ELF-1 (cell line): ENCODE measurements around the gene TPM2.

ENCODE experiments used
- DNase-seq: peaks from one replicate; pipeline ENCODE4 v3.0.0-alpha.2; 2016; ENCODE audit warnings: low read depth, low spot score

The TPM2 gene

GRCh38 chr9:35718721-35719511 is 29.2 kb upstream of the TPM2 start:
- DNase-seq = no peak

- no peak for DNase-seq
Observed at GRCh38 chr9:35717132-35717870, 27.6 kb upstream of the TPM2 start.

GRCh38 chr9:35716230-35716629 is 26.5 kb upstream of the TPM2 start:
- DNase-seq = no peak

GRCh38 chr9:35714579-35715252 is 25.0 kb upstream of the TPM2 start:
- no peak for DNase-seq

- DNase-seq = no peak
Observed at GRCh38 chr9:35714123-35714522, 24.4 kb upstream of the TPM2 start.

GRCh38 chr9:35713578-35713977 is 23.9 kb upstream of the TPM2 start:
- DNase-seq = no peak

GRCh38 chr9:35712762-35713400 is 23.2 kb upstream of the TPM2 start:
- DNase-seq = no peak

- DNase-seq = peak; percentile 71
Observed at GRCh38 chr9:35711501-35712428, 22.0 kb upstream of the TPM2 start.

- no peak for DNase-seq
Observed at GRCh38 chr9:35710818-35711500, 21.2 kb upstream of the TPM2 start.

GRCh38 chr9:35708146-35708545 is 18.4 kb upstream of the TPM2 start:
- DNase-seq = no peak

GRCh38 chr9:35706951-35707350 is 17.2 kb upstream of the TPM2 start:
- no peak for DNase-seq

- DNase-seq = no peak
Observed at GRCh38 chr9:35705836-35706430, 16.2 kb upstream of the TPM2 start.

- peak; percentile 49 for DNase-seq
Observed at GRCh38 chr9:35705372-35705771, 15.6 kb upstream of the TPM2 start.

GRCh38 chr9:35703906-35704672 is 14.4 kb upstream of the TPM2 start:
- DNase-seq = no peak

- no peak for DNase-seq
Observed at GRCh38 chr9:35702696-35703095, 13.0 kb upstream of the TPM2 start.

GRCh38 chr9:35700942-35701341 is 11.2 kb upstream of the TPM2 start:
- DNase-seq = no peak

GRCh38 chr9:35700031-35700430 is 10.3 kb upstream of the TPM2 start:
- DNase-seq = no peak

- no peak for DNase-seq
Observed at GRCh38 chr9:35698231-35698630, 8.5 kb upstream of the TPM2 start.

- no peak for DNase-seq
Observed at GRCh38 chr9:35697486-35697885, 7.8 kb upstream of the TPM2 start.
